HG03175 (cell line): Measurements from ENCODE around the gene CELF1.
"Not testable (repeated sequence)": the region's sequence is repeated elsewhere in the genome, so short reads cannot be mapped to it uniquely, and the experiment has no call there.

Experiments
- ATAC-seq: cut with Tn5 transposase; IDR thresholded peaks from one replicate; pipeline ENCODE4 v1.9.1; 2021; ENCODE audit warnings: mild to moderate bottlenecking, moderate library complexity; ENCODE audit not compliant: unreplicated experiment

The CELF1 gene

DNA sequence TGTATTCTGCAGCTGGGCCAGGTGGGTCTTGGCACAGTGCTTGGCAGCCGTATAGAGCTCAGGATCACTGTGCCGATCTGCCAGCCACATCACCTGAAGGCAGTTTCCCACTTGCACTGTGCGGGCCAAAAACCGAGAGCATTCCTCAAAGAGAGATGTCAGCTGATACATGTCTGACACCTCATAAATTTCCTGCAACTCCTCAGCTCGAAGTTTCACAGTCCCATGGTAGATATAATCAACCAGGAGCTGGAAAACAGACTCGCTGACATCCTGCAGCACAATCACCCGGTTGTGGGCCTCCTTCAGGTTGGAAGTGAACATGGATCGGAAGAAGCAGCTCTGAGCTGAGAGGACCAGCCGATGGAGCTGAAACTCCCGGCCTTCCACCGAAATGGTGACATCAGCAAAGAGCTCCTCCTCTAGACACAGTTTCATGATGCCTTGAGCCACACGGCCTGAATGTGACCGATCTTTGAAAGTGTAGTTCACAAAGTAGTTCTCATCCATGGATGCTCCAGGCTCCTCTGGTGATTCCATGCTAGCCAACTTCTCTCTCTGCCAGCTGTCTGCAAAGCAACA, 24.6 kb upstream of the CELF1 start:
- no peak for ATAC-seq

DNA sequence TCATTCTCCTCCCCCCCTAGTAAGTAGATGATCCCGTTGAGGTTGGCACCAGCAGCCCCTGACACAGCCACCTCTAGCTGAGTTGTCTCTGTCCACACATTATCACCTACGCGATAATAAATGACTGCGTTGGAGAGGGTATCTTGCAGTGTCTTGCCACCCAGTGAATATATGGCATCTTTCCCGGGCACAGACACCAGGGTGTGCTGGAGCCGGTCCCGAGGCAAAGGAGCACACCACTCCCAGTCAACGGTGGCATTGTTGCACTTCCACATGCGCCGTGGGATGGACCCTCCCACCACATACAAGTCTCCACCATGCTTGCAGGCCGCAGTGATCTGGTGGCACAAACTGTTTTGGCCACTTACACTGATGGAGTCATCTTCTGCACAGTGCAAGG, 20.4 kb upstream of the CELF1 start:
- no peak for ATAC-seq

DNA sequence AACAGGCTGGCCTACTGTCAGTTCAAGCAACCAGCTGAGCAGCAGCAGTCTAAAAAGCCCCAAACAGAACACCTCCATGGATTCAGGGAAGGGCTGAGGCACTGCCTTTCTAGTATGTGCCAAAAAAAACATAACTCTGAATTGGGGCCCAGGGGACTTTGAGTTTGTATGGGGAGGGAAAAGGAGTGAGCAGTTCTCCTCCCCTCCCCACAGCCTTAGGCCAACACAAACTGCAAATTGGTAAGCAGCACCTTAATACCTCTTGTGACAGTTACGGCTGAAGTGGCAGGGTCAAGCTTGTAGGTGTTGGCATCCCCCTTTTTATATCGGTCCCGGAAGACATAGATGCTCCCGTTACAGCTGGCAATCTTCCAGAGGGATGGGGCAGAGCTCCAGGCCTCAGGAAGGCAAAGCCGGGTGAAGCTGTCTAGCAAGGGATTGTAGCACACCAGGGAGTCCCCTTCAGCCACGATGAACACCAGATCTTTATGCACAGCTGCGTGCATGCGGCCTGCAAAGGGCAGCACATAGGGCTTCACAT, 19.9 kb upstream of the CELF1 start:
- no peak for ATAC-seq

DNA sequence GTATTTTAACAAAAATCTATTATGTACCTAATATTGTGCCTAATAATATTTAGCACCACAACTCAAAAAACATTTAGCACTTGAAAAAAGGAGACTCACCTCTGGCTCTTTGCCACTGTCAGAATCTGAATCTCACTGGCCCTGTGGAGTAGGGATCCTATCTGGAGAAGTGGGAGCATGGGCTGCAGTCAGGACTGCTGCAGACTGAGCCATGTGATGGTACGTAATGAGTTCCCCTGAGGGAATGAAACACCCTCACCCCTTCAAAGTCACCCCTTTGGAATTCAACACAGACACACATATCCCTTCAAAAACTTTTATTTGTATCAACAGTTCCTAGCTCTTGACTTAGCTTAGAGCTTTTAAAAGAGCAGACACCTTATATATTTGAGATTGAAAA, 19.0 kb upstream of the CELF1 start:
- ATAC-seq = no peak

DNA sequence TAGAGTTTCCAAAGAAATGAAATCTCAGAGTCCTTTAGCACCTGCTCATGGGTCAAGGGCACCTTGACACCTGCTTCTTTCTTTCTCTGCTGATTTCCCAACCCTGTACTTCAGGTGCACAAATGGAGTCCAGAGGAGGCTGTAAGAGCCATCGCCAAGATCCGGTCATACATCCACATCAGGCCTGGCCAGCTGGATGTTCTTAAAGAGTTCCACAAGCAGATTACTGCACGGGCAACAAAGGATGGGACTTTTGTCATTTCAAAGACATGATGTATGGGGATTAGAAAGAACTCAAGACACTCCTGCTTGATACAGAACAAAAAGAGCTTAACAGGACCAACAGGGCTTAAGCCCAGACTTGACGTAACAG, 18.4 kb upstream of the CELF1 start:
- no peak for ATAC-seq

DNA sequence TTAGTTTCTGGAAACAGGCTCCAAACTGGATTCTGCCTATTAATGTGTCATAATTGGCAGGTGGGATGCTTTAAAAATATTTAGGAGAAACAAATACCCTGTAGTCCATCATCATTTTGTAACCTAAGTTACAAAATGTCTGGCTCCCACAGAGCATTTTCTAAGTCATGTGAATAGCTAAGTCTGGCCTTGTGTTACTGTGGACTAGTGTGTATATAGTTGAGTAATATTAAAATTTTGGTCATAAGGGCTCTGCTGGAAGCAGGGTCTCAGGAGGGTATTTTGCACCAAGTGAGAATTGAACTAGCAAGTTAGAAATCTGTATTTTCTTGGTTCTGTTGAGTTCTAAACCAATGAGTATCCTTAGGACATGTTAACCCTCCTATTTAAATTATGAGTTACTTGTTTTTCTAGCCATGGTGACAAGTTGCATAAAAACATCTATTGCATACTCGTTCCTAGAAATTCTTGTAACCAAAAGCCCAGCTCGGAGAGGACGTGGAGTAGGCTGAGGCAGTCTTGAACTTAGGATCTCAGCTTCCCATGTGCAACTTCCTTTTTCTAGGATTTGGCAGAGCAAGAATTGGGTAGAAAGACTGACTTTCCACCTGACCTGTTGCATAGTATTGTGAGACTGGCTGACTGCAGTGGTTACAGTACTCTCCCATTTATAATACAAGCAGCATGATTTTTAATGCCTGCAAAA, 17.9 kb upstream of the CELF1 start:
- no peak for ATAC-seq

DNA sequence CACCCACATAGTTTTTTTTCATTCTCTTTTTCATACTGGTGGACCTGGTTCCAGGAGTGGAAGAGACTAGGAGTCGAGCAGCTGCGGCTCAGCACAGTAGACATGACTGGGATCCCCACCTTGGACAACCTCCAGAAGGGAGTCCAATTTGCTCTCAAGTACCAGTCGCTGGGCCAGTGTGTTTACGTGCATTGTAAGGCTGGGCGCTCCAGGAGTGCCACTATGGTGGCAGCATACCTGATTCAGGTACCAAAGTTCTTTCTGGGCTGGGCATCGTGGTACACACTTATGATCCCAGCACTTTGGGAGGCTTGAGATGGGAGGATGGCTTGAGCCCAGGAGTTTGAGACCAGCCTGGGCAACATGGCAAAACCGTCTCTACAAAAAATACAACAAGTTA, 16.7 kb upstream of the CELF1 start:
- no peak for ATAC-seq

DNA sequence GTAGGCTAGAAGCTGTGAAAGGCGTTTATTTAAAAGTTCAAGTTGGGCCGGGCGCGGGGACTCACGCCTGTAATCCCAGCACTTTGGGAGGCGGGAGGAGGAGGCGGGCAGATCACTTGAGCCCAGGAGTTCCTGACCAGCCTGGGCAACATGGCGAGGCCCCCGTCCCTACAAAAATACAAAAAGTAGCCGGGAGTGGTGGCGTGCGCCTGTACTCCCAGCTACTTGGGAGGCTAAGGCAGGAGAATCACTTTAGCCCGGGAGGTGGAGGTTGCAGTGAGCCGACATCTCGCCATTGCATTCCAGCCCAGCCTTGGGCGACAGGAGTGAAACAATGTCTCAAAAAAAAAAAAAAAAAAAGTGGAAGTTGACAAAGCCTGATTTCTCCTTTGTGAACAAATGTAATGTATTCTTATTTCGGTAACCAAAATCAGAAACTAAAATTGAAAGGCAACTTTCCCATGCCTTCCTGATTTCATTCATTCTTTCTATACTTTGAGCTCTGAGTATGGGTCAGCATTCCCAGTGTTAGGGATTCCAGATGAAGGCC, 13.3 kb upstream of the CELF1 start:
- ATAC-seq = peak; percentile 18

DNA sequence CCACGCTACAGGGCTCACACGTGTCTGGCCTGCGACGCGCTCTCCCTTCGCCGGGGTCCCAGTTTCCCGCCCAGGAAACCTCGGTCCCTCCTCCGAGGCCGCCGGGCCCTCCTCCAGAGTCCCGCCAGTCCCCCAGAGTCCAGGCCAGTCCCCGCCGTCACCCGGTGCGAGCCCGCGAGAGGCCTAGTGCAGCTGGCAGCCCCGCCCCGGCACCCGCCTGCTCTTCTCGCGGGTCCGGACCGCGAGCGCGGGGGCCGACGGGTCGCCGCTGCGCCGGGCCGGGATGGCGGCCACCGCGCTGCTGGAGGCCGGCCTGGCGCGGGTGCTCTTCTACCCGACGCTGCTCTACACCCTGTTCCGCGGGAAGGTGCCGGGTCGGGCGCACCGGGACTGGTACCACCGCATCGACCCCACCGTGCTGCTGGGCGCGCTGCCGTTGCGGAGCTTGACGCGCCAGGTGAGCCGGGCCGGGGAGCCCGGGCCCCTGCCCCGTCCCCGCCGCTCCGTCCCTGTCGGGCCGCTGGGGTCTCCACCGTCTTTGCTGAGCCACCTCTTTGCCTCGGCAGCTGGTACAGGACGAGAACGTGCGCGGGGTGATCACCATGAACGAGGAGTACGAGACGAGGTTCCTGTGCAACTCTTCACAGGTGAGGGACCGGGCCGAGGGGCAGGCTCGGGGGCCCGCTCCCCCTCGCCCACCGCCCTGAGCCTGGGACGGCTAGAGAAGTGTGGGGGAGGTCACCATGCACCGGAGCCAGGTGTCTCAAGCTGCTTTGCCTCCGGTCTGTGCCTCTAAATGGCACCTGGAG, 12.6 kb upstream of the CELF1 start, which contains the start of gene PTPMT1:
TSS of gene PTPMT1 (plus strand) at position 260 of the 809 bp plus-strand sequence. CDS start at position 284, 24 bp downstream.
- peak; percentile 84 for ATAC-seq

DNA sequence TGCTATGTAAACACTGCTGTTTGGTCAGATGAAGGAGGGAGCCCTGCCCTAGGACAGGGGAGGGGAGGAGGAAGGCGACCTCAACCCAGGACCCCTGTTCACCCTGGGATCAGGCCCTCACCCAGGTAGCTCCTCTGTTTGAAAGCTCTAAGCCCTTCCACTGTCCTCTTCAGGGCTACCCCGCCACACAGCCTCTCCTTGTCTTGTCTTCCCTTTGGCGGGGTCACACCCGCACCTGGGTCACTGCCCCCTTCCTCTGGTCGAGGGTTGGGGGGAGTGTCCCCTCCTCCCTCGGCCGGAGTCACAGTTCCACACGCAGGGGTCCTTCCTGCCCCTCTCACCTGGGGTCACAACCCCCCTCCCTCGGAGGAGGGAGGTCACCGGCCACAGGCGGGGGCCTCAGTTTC, 12.0 kb upstream of the CELF1 start:
- peak; percentile 17 for ATAC-seq

DNA sequence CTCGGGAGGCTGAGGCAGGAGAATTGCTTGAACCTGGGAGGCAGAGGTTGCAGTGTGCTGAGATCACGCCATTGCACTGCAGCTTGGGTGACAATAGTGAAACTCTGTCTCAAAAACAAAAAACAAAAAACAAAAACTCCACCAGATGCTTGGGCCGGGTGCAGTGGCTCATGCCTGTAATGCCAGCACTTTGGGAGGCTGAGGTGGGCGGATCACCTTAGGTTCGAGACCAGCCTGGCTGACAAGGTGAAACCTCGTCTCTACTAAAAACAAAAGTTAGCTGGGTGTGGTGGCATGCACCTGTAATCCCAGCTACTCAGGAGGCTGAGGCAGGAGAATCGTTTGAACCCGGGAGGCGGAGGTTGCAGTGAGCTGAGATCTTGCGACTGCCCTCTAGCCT, 11.4 kb upstream of the CELF1 start:
- not testable (repeated sequence) for ATAC-seq

DNA sequence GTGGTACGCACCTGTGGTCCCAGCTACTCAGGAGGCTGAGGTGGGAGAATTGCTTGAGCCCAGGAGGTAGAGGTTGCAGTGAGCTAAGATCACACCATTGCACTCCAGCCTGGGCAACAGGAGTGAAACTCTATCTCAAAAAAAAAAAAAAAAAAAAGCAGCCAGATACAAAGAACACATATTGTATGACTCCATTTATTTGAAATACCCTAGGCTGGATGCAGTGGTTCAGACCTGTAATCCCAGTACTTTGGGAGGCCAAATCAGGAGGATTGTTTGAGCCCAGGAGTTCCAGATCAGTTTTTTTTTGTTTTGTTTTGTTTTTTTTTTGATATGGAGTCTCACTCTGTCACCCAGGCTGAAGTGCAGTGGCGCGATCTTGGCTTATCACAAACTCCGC, 9.5 kb upstream of the CELF1 start:
- not testable (repeated sequence) for ATAC-seq

DNA sequence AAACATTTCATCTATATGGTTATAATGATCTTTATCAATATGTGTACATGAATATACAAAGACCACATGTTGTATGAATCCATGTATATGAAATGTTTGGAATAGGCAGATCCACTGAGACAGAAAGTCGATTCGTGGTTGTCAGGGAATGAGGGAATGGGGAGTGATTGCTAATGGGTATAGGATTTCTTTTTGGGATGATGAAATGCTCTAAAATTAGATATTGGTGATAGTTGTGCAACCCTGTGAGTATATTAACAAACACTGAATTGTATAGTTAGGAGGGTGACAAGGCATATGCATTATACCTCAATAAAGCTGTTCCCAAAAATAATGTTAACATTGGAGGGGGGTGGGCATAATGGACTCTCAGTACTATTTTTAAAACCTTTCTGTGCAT, 7.5 kb upstream of the CELF1 start:
- ATAC-seq = no peak

DNA sequence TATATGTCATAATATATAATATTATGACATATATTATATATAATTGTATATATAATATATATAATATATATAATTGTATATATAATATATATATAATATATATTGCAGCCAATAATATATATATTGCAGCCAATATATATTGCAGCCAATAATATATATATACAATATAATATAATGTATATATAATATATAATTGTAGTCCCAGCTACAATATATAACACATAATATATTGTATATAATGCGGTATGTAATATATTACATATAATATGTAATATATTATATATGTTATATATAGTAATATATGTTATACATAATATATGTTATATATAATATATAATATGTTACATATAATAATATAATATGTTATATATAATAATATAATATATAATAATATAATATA, 5.8 kb upstream of the CELF1 start:
- ATAC-seq = no peak

DNA sequence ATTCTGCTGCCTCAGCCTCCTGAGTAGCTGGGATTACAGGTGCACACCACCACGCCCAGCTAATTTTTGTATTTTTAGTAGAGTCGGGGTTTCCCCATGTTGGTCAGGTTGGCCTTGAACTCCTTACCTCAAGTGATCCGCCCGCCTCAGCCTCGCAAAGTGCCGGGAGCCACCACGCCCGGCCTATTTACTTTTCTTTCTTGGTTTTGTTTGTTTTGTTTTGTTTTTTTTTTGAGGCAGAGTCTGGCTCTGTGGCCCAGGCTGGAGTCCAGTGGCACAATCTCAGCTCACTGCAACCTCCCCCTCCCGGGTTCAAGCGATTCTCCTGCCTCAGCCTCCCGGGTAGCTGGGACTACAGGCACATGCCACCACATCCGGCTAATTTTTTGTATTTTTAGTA, 4.1 kb upstream of the CELF1 start:
- not testable (repeated sequence) for ATAC-seq

DNA sequence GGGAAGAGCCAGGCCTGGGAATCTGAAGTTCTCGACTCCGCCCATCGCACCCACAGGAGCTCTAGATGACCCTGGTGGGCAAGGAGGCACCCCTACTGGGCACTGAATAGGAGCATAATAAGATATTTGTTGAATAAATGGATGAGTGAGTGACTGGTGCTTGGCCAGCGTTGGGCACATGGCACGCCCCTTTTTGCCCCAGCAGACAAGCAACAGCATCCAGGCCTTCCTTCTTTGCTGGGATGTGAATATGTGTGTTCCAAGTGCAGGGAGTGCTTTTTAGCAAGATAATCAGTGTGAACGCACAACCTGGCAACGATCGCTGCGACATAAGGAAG, 443 bp upstream of the CELF1 start:
- peak; percentile 32 for ATAC-seq

DNA sequence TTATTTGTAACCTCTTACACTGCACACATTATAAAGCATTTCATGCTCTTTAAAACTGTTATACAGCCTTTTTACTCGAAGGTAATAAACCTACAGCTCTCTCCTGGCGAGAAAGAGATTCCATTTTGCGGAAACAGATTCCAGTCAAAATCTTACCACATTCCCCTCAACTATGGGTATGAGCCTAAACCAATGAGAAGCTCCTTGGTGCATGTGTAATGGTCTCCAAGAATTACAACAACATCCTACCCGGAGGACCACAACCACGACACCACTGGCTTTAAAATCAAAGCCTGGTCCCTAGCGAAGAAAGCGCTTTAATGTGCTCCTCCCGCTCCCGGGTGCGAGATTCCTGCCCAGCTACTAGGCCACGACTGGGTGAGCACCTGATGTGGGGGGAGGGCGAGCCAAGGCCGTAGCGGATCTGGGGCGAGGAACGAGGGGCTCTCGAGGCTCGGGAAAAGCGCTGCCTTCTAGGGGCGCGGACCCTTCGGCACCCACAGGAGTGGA, 821 bp downstream of the CELF1 start:
- ATAC-seq = no peak

DNA sequence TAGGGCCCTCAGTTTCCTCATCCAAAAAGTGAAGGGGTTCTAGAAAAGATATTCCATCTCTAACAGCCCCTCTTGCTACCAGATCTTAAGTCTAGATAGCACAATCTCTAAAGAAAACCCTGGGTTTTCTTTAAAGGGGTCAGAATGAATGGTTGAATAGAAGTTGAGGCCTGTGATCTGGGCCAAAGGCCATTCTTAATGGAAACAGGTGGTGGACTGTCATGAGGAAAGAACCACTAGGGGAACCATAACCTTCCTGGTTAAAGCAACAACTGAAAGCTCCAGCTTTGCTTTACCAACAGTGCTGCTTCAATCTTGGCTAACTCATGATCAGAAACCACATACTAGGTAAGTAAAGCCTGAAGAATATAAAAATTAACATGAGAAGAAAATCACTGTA, 1.8 kb downstream of the CELF1 start:
- ATAC-seq = no peak

DNA sequence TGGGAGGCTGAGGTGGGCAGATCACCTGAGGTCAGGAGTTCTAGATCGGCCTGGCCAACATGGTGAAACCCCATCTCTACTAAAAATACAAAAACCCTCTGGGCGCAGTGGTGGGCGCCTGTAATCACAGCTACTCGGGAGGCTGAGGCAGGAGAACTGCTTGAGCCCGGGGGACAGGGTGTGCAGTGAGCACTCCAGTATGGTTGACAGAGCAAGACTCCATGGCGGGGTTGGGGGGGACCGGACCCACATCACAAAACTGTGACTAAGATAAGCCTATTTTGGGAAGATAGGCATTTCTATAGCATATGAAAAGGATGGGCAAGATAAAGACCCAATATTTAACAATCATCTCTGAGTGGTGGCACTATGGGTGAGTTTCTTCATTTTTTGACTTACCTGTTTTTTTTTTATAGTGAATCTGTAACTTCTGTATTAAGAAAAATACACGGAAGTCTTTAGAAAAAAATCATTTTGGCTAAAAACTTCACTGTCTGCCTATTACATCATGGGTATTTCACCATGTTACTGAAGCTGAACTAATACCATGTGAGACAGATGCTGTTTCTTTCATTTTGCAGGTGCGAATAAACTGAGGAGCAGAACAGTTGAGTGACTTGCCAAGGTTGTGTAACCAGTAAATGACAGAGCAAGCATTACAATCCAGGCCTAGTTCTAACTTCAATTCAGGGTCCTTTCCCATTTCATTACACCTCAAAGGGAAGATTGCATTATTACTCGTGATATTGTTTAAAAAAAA, 2.5 kb downstream of the CELF1 start:
- no peak for ATAC-seq

DNA sequence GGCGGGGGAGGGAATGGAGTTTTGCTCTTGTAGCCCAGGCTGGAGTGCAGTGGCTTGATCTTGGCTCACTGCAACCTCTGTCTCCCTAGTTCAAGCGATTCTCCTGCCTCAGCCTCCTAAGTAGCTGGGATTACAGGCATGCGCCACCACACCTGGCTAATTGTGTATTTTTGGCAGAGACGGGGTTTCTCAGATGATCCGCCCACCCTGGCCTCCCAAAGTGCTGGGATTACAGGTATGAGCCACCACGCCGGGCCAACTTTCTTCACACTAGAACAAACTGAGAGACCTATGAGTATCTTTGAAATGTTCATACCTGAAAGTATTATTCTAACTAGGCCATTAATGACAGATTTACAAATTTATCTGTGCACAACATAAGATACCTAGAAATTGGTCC, 6.7 kb downstream of the CELF1 start:
- not testable (repeated sequence) for ATAC-seq

DNA sequence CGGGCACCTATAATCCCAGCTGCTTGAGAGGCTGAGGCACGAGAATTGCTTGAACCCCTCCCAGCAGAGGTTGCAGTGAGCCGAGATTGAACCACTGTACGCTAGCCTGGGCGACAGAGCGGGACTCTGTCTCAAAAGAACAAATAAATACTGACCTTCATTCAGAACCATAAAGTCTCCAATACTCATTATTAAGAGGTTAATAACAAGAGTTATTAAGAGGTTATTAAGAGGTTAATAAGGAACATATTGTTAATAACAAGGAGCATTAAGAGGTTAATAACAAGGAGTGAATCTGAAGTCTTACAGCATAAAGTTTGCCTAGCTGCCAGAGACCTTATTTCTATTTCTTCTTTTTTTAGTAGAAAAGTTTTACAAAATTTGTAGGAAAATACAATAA, 7.6 kb downstream of the CELF1 start:
- no peak for ATAC-seq
